ENCODE results near the gene ADAMTS3. TPM values are rescaled to one million over a fixed set of nuclear protein-coding genes. Genes with fewer than 3 reads are reported as not detected.

Gene ADAMTS3
- polyA plus RNA-seq, 2 of the 4 experiments (the other 2 are of a cell fraction): 0.03 TPM; not detected in 1

- no peak for TF ChIP-seq MAX (IDR thresholded peaks at IDR 0.05)
- TF ChIP-seq KDM5A (IDR thresholded peaks at IDR 0.05): no peak
Measured at GRCh38 chr4:72365016-72365415, 204.0 kb downstream of the ADAMTS3 start (continued).

- no peaks in the 10 kb centered on the region for H3K9me3 ChIP-seq
- no peak overlapping the region for H3K4me3 ChIP-seq
- CTCF ChIA-PET: no interaction called here
- no peak overlapping the region for H3K4me2 ChIP-seq
- DNase-seq (ENCODE audit: low read depth in 1 of 2, low spot score in 1 of 2): no peak
- H3K4me1 ChIP-seq: no peaks in the 10 kb centered on the region
- POLR2A ChIA-PET: no interaction called here
- no peak overlapping the region for H3K27ac ChIP-seq
- TF ChIP-seq JUN (IDR thresholded peaks at IDR 0.05): no peak
- no peak for TF ChIP-seq POLR2A (IDR thresholded peaks at IDR 0.05; ENCODE audit: low read length)
- no peak for TF ChIP-seq FOSB (CRISPR knock-in tag; IDR thresholded peaks at IDR 0.05)
- no peak for TF ChIP-seq MAFK (IDR thresholded peaks at IDR 0.05; ENCODE audit: partially characterized antibody)
- TF ChIP-seq EHMT2 (IDR thresholded peaks at IDR 0.05; ENCODE audit: low read depth): no peak
- TF ChIP-seq ELK1 (IDR thresholded peaks at IDR 0.05; ENCODE audit: low read depth, low read length): no peak
- TF ChIP-seq BHLHE40 (IDR thresholded peaks at IDR 0.05; ENCODE audit: low read depth, low read length): no peak
- no peak for TF ChIP-seq RNF2 (IDR thresholded peaks at IDR 0.05; ENCODE audit: borderline replicate concordance, low read depth)
- no peak for TF ChIP-seq ZFP36 (IDR thresholded peaks at IDR 0.05; ENCODE audit: borderline replicate concordance, partially characterized antibody)
- no peak for TF ChIP-seq POLR2AphosphoS2 (conservative IDR thresholded peaks at IDR 0.05; ENCODE audit: low read length)
- no peak for TF ChIP-seq E2F6 (IDR thresholded peaks at IDR 0.05; ENCODE audit: borderline replicate concordance, low read depth)
- TF ChIP-seq PHF8 (IDR thresholded peaks at IDR 0.05; ENCODE audit: borderline replicate concordance, low read depth): no peak
- WGBS (ENCODE audit: missing lambda C conversion rate): 30% methylated on average over 6 of the region's 6 CpGs
- no peak for FAIRE-seq
- ATAC-seq: no peak
Measured at GRCh38 chr4:72360075-72360474, 208.9 kb downstream of the ADAMTS3 start.

GRCh38 chr4:72358483-72358882, 210.5 kb downstream of the ADAMTS3 start:
- no peak for ATAC-seq
- ChIA-PET POLR2A (no interaction called here), CTCF (no interaction called here)
- no peak overlapping the region for H3K4me3 ChIP-seq
- H3K9me3 ChIP-seq: no peaks in the 10 kb centered on the region
- DNase-seq (ENCODE audit: low read depth in 1 of 2, low spot score in 1 of 2): no peak
- FAIRE-seq: no peak
- 21% methylated on average over 2 of the region's 2 CpGs for WGBS (ENCODE audit: missing lambda C conversion rate)
- no peaks in the 10 kb centered on the region for H3K4me1 ChIP-seq
- H3K27ac ChIP-seq: no peak overlapping the region
- no peak overlapping the region for H3K4me2 ChIP-seq
- no peak for TF ChIP-seq KDM1A (IDR thresholded peaks at IDR 0.05; ENCODE audit: low read depth)
- TF ChIP-seq NR3C1 (IDR thresholded peaks at IDR 0.05): no peak
- no peak for TF ChIP-seq ESRRA (IDR thresholded peaks at IDR 0.05; ENCODE audit: borderline replicate concordance, low read length)
- no peak for TF ChIP-seq EHF (CRISPR knock-in tag; IDR thresholded peaks at IDR 0.05)
- no peak for TF ChIP-seq CTCF (IDR thresholded peaks at IDR 0.05)
- TF ChIP-seq RCOR1 (IDR thresholded peaks at IDR 0.05; ENCODE audit: low read depth, low read length): no peak
- TF ChIP-seq POLR2AphosphoS2 (conservative IDR thresholded peaks at IDR 0.05; ENCODE audit: low read length): no peak
- TF ChIP-seq HDAC2 (IDR thresholded peaks at IDR 0.05): no peak
- TF ChIP-seq RAD21 (conservative IDR thresholded peaks at IDR 0.05 in 1 of 2, IDR thresholded peaks at IDR 0.05 in 1 of 2): no peak
- no peak for TF ChIP-seq MAZ (IDR thresholded peaks at IDR 0.05; ENCODE audit: borderline replicate concordance, low read depth, low read length)
- TF ChIP-seq JUN (IDR thresholded peaks at IDR 0.05): no peak
- no peak for TF ChIP-seq SREBF2 (IDR thresholded peaks at IDR 0.05)
